Midbrain (tissue), 1 donor: Measurements from ENCODE around the gene SEMA6A.

ENCODE experiments used
- DNase-seq: peaks from one replicate; lab custom pipeline; 2025; lab: John Stamatoyannopoulos, UW

Gene SEMA6A

DNA sequence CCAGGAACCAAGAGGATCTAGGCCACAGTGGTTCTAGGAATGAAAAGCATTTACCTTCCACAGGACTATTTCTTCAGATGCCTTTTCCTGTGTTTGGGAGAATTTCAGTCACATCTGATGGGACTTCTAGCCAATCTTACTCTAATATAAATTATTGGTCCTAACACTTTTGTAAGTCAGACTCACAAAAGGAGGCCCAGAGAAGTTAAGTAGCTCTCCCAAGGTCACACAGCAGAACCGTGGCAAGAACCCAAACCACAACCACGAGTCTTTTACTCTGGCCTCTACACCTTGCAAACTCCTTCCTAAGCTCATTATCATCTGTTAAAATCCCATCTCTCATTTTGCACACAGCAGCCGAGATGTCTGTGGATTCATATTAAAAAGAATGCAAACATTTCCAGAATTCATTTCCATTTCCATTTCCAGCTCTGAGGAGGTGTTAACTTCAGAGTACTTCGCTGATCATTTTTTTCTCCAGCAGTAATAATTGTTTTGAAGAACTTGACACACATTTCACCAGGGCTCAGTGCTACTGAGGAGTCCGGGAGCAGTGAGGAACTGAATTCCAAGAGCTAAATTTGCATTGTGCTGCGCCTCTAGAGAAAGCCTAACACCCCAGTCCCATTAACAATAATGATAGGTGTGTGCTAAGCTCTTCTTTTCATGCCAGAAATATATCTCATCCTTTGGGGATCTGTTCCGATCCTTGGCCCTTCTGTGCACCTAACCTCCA is 168.1 kb downstream of the SEMA6A start:
- no peak for DNase-seq

DNA sequence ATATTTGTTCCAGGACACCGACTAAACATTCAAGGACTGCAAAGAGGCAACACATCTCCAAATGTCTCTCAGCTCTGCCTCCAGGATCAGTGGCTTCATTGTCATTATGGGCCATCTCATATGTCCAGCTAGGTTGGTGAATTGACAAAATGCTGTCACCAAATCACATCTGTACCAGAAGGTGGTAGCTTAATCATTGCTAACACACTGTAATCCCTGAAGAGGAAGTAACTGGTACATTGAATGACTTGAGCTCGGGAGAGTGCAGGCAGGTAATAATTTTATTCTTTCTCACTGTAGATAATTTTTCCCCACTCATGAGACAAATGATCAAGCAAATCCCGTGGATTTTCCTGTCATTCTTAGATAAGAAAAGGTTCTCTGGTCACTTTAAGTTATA is 169.8 kb downstream of the SEMA6A start:
- DNase-seq: no peak

DNA sequence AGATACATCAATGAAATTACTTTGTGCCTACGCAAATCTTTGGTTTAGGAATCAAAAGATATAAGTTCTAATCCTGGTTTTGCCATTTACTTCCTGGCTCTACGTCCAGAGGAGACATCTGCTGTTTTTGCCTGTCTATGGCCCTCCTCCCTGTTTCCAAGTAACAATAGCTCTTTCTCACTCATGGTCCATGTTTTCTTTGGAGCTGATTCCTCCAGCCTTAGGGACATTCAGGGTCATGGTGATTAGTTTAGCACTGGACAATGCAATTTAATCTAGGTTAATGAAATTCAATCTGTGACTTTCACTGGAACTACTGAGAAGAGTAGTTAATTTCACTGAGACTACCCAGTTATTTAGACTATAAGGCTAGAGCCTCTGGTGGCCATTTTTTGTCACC is 170.6 kb downstream of the SEMA6A start:
- no peak for DNase-seq

DNA sequence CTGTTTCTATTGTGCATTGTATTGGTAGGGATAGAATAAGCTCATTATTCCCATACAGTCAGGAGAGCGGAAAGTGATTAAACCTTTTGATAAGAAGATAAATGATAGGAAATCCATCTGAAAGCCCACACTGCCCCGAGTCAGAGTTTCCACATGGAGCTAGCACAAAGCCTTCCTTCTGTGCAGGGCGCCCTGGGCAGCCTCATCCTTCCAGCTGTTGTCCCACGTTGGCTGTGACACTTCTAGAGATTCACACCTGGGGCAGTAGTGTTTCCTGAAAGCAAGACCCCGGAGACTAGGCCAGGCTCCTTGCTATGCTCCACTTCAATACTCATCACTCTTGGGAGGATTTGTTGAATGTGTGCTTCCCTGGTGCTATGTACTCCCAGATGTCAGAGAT is 172.4 kb downstream of the SEMA6A start:
- no peak for DNase-seq

DNA sequence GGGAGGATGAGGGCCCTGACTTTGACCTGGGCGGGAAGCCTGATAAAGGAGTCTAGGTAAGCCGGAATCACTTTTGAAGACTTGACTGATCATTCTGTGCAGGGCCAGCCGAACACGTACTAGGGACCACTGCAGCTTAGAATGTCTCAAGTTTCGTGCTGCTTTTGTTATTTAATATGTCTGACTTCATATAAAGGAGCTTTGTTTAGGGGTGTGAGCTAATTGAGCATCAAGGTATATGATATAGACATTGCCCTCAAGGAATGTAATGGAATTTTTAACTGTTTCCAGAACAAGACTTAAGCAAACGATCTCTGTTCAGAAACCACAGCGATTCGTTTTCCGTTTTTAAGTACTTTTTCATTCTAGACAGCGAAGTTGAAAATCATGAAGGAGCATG is 173.0 kb downstream of the SEMA6A start:
- no peak for DNase-seq

DNA sequence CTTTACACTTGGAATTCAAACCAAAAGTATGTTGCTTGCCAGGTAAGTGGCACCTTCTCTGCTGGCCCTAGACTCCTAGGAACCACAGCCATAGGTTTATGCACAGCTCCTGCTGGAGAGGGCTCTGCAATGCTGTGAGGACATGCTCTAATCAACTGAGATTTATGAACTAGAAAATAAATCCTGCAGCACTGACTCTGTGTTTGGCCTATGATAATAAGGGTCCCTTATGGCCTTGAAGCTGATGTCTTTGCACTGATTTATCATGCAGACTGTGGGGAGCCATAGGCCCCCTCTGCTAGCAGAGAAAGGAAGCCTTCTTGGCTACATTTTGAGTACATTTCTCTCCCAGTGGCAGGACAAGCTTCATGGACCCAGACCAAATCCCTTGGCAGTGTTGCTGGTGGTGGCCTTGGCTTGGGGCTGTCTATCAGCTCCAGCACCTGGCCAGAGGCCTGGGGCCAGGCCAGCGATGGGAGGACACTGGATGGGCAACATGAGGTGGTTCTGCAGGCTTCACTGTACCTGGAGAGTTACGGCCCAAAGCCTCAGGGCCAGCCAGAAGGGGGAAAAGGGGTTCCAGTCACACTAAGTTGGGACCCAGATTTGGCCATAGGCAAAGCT is 178.0 kb downstream of the SEMA6A start:
- no peak for DNase-seq

DNA sequence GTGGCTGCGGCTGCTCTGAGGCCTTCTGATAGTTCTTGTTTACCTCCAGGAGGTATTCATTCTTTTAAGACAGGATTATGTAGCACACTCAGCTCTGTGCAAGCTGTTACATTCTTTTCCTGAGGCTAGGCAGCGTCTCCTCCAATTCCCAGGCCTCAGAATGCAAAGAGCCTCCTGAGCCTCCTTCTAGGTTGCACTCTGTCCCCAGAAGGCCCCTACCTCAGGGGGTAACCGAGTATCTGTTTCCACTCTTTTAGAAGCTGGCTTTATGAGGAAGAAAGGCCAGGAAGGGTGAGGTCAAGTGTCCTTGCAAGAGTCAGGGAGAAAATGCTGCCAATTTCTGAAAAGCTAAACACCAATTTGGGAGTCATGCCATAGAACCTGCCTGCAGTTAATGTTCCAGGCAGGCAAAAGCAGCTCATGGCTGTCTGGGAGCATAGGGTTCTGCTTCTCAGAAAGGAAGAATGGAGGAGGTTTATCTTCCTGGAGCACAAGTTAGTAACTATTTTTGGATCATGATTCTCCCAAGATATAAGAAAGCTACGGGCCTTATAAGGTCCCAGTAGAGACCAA is 178.9 kb downstream of the SEMA6A start:
- DNase-seq: peak; percentile 59

DNA sequence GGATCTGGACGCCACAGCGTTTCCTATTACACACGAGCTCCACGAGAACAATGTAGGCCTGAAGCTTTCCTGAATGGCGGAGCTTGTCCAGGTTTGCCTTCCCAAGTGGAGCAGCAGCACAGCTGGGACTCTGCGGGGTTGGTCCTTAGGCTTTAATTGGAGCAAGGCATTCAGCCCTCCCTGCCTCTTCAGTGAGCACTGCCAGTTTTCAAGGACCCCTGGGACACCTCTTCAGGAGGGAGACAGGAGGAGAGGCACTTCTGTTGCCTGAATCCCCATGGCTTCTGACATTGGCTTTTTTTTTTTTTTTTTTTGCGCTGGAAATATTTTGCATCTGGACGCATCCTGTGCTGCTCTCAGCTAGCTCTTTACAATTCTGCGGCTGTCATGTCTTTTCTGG is 179.4 kb downstream of the SEMA6A start:
- DNase-seq: peak; percentile 29

DNA sequence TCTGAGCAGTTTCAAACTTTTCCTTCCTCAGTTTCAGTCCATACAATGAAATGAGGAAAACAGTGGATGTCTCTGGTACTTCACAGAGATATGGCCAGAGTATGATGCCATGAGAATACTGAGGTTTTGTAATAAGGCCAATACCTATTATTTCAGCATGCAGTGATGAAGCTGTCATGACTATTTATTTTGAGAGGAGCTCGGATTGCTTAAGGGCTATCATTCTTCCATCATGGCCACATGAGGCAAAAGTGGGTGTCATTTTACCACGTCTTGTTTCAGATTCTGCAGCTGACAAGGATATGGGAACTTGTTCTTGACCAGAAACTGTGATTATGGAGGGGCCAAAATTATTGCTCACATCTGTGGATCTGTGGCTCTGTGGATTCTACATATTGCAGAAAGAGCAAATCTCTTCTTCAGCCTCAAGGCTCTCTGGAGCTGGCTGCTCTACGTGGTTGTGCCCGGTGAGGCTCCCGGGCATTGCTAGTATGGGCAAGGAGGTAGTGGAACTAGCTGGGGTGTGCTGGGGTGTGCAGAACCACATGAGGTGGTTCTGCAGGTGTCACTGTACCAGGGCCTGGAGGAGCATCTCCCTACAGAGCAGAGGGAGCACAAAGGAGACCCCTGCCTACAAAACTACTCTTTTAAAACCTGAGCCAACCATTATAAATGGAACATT is 180.3 kb downstream of the SEMA6A start:
- DNase-seq: no peak
